ENCODE results near the gene KLF15. TPM values are rescaled to one million over a fixed set of nuclear protein-coding genes. Genes with fewer than 3 reads are reported as not detected.
A peak's percentile ranks its signal among the peaks of the same experiment; 100 is the strongest.

Gene KLF15
- 0.74 TPM for total RNA-seq (ENCODE audit: unreplicated experiment)
- long read RNA-seq, result 0 reads

- peaks cover 10% of the 10 kb centered on the region for H3K27me3 Mint-ChIP-seq (ENCODE audit: unreplicated experiment)
- DNase-seq, result peak; percentile 89
These were observed at the start of gene KLF15 for GRCh38 chr3:126357295-126358037. TSS of gene KLF15 (minus strand) at chr3:126357408. CDS start at chr3:126352922, 4,486 bp downstream.

DNA sequence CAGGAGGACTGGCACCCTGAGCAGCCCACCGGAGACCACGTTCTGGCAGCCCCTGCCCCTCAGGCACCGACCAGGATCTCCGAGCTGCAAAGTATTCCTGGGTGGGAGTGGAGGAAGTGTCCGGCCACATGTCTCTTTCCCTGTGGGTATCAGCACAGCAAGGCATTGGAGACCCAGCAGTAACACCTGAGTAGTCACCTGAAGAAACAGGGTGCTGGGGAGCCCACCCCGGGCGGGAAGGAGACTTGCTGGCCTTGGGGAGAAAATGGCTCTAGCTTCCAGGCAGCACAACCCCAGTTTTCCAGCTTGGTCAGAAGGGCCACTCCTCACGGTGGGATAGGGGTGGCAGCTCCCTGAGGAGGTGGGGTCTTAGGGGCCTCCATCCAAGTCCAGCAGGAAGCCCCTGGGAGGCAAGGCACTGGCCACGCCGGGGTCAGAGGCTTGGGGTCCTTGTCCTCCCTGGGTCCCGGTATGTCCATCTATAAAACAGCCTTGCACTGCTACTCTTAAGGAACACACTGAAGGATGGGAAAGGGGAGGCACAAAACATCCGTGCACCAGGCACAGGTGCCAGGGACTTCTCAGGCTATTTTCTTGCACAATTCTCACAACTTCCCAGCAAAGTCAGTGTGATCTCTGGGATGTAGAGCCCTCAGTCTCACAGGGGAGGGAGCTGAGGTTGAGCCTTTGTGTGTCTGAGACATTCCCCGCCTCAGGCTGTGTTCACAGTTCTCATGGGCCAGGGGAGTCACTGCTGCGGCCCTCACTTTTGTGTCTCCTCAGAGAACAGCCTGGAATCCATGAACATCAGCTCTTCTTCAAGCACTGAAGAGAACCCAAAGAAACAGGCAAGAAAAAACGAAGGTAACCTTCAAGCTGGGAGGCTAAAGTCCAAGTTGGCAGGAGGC is 49.4 kb upstream of the KLF15 start:
- peaks cover 4% of the 10 kb centered on the region for H3K27me3 Mint-ChIP-seq (ENCODE audit: unreplicated experiment)
- H3K9me3 Mint-ChIP-seq (ENCODE audit: unreplicated experiment), result peaks cover 1% of the 10 kb centered on the region
- H3K4me3 Mint-ChIP-seq (ENCODE audit: unreplicated experiment), result no peak overlapping the region
- H3K4me1 Mint-ChIP-seq (ENCODE audit: low read depth, unreplicated experiment), result peaks cover 2% of the 10 kb centered on the region
- no peaks in the 10 kb centered on the region for H3K36me3 Mint-ChIP-seq (ENCODE audit: unreplicated experiment)
- no peak overlapping the region for H3K27ac Mint-ChIP-seq (ENCODE audit: unreplicated experiment)
- TF ChIP-seq, protein P1, sequence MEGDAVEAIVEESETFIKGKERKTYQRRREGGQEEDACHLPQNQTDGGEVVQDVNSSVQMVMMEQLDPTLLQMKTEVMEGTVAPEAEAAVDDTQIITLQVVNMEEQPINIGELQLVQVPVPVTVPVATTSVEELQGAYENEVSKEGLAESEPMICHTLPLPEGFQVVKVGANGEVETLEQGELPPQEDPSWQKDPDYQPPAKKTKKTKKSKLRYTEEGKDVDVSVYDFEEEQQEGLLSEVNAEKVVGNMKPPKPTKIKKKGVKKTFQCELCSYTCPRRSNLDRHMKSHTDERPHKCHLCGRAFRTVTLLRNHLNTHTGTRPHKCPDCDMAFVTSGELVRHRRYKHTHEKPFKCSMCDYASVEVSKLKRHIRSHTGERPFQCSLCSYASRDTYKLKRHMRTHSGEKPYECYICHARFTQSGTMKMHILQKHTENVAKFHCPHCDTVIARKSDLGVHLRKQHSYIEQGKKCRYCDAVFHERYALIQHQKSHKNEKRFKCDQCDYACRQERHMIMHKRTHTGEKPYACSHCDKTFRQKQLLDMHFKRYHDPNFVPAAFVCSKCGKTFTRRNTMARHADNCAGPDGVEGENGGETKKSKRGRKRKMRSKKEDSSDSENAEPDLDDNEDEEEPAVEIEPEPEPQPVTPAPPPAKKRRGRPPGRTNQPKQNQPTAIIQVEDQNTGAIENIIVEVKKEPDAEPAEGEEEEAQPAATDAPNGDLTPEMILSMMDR (IDR thresholded peaks at IDR 0.05; ENCODE audit: partially characterized antibody, unreplicated experiment), result no peak
- no peak for DNase-seq

More at GRCh38 chr3:126357295-126358037, at the start of gene KLF15:
- TF ChIP-seq, protein P1 (IDR thresholded peaks at IDR 0.05; ENCODE audit: partially characterized antibody, unreplicated experiment), result no peak
- peak within 1 kb of the TSS; percentile 52 for H3K27ac Mint-ChIP-seq (ENCODE audit: unreplicated experiment)
- peaks cover 11% of the 10 kb centered on the region for H3K36me3 Mint-ChIP-seq (ENCODE audit: unreplicated experiment)
- peak within 1 kb of the TSS; percentile 90 for H3K4me3 Mint-ChIP-seq (ENCODE audit: unreplicated experiment)
- H3K4me1 Mint-ChIP-seq (ENCODE audit: low read depth, unreplicated experiment), result peaks cover 3% of the 10 kb centered on the region
- peaks cover 5% of the 10 kb centered on the region for H3K9me3 Mint-ChIP-seq (ENCODE audit: unreplicated experiment)

- Mint-ChIP-seq H3K4me3 (ENCODE audit: unreplicated experiment) (no peak overlapping the region), H3K4me1 (ENCODE audit: low read depth, unreplicated experiment) (peaks cover 3% of the 10 kb centered on the region), H3K36me3 (ENCODE audit: unreplicated experiment) (peaks cover 5% of the 10 kb centered on the region), H3K9me3 (ENCODE audit: unreplicated experiment) (no peaks in the 10 kb centered on the region), H3K27me3 (ENCODE audit: unreplicated experiment) (peaks cover 6% of the 10 kb centered on the region), H3K27ac (ENCODE audit: unreplicated experiment) (no peak overlapping the region)
- TF ChIP-seq, protein P1 (IDR thresholded peaks at IDR 0.05; ENCODE audit: partially characterized antibody, unreplicated experiment), result no peak
- no peak for DNase-seq
These were observed 45.6 kb upstream of the KLF15 start for GRCh38 chr3:126402666-126403302.

GRCh38 chr3:126402178-126402577 is 45.0 kb upstream of the KLF15 start:
- H3K36me3 Mint-ChIP-seq (ENCODE audit: unreplicated experiment), result peaks cover 5% of the 10 kb centered on the region
- TF ChIP-seq, protein P1 (IDR thresholded peaks at IDR 0.05; ENCODE audit: partially characterized antibody, unreplicated experiment), result no peak
- DNase-seq, result no peak
- H3K4me1 Mint-ChIP-seq (ENCODE audit: low read depth, unreplicated experiment), result peaks cover 3% of the 10 kb centered on the region
- H3K27me3 Mint-ChIP-seq (ENCODE audit: unreplicated experiment), result peaks cover 8% of the 10 kb centered on the region
- H3K27ac Mint-ChIP-seq (ENCODE audit: unreplicated experiment), result no peak overlapping the region
- H3K9me3 Mint-ChIP-seq (ENCODE audit: unreplicated experiment), result no peaks in the 10 kb centered on the region
- H3K4me3 Mint-ChIP-seq (ENCODE audit: unreplicated experiment), result no peak overlapping the region
